NB4 (cell line): Measurements from ENCODE around the gene RGS6.

Experiments
- DNase-seq: peaks from one replicate; pipeline ENCODE4 v3.0.0; 2010; ENCODE audit warnings: low read depth
- H3K4me3 ChIP-seq: one replicate; pipeline ENCODE4 v1.5.1; 2011; ENCODE audit warnings: mild to moderate bottlenecking, low read depth, low read length, moderate library complexity
- MYC ChIP-seq: IDR thresholded peaks from 2 replicates; pipeline ENCODE4 v1.6.1; 2011; ENCODE audit warnings: low read depth, low read length
- POLR2A ChIP-seq: IDR thresholded peaks from 2 replicates; pipeline ENCODE4 v1.6.1; 2011; ENCODE audit warnings: mild to moderate bottlenecking; ENCODE audit not compliant: insufficient read length; ENCODE audit errors: extremely low read depth
- TF ChIP-seq, protein P1 (sequence below): IDR thresholded peaks from 2 replicates; pipeline ENCODE4 v1.6.1; 2011; ENCODE audit warnings: low read depth, low read length
- TF ChIP-seq, protein P2 (sequence below): IDR thresholded peaks from one replicate; pipeline ENCODE4 v1.5.1; 2012; ENCODE audit warnings: low read depth, low read length

The RGS6 gene

DNA sequence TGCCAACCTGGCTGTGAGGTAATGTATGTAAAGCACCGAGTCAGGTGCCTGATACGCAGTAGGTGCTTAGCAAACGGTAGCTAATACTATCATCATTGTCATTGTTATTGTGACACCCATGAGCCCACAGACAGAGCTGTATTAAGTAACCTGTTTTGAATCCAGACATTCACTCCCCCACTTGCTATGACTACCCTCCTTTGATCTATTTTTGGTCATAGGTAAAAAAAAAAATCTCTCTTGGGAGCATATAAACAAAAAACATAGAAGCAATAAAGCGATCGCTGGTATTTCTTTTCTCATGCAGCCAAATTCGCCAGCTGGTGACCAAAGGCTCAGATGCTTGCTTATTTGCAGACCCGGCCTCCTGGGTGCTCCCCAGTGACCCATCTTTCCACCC is 631.4 kb downstream of the RGS6 start:
- H3K4me3 ChIP-seq: no peak overlapping the region
- no peak for DNase-seq
- TF ChIP-seq, protein P1, sequence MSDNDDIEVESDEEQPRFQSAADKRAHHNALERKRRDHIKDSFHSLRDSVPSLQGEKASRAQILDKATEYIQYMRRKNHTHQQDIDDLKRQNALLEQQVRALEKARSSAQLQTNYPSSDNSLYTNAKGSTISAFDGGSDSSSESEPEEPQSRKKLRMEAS: no peak
- TF ChIP-seq, protein P2, sequence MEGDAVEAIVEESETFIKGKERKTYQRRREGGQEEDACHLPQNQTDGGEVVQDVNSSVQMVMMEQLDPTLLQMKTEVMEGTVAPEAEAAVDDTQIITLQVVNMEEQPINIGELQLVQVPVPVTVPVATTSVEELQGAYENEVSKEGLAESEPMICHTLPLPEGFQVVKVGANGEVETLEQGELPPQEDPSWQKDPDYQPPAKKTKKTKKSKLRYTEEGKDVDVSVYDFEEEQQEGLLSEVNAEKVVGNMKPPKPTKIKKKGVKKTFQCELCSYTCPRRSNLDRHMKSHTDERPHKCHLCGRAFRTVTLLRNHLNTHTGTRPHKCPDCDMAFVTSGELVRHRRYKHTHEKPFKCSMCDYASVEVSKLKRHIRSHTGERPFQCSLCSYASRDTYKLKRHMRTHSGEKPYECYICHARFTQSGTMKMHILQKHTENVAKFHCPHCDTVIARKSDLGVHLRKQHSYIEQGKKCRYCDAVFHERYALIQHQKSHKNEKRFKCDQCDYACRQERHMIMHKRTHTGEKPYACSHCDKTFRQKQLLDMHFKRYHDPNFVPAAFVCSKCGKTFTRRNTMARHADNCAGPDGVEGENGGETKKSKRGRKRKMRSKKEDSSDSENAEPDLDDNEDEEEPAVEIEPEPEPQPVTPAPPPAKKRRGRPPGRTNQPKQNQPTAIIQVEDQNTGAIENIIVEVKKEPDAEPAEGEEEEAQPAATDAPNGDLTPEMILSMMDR: no peak
- no peak for TF ChIP-seq POLR2A
- TF ChIP-seq MYC: no peak

DNA sequence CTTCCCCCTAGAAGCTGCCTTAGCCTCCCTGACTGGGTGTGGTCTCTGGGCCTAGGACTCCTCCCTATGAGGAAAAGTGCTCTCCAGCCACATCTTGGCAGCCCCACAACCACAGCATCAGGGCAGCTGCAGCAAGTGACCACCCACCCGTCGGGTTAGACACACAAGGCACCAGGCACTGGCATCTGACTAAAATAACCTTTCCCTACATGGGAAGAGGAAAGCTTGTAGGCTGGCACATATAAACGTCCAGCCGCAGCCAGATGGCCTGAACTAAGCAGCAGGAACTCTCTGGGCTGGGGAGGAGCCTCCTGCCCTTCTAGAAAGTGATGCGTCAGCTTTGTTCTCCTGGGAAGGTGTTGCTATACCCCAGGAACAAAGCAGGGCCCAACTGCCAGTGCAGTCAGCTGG is 632.9 kb downstream of the RGS6 start:
- H3K4me3 ChIP-seq: no peak overlapping the region
- no peak for DNase-seq
- TF ChIP-seq, protein P2: no peak
- TF ChIP-seq, protein P1: no peak
- no peak for TF ChIP-seq MYC
- no peak for TF ChIP-seq POLR2A

DNA sequence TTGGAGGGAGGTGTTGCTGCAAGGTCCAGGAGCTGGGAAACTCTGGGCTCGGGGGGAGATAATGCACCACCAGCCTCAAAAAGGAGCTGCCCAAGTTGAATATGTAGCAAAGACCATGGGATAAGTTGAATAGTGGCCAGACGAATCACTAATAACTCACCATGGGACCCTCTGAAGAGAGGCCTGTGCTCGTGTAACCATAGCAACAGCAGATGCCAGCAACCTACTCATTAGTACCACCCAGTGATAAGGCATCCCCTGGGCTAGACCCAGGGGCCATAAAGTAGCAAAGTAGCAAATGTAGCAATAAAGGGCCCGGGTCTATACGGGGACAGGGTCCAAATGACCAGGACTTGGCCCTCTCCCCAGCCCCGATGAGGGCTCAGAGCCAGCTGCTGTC is 633.7 kb downstream of the RGS6 start:
- no peak for TF ChIP-seq MYC
- TF ChIP-seq, protein P2: no peak
- no peak for TF ChIP-seq POLR2A
- TF ChIP-seq, protein P1: no peak
- no peak for DNase-seq
- no peak overlapping the region for H3K4me3 ChIP-seq

DNA sequence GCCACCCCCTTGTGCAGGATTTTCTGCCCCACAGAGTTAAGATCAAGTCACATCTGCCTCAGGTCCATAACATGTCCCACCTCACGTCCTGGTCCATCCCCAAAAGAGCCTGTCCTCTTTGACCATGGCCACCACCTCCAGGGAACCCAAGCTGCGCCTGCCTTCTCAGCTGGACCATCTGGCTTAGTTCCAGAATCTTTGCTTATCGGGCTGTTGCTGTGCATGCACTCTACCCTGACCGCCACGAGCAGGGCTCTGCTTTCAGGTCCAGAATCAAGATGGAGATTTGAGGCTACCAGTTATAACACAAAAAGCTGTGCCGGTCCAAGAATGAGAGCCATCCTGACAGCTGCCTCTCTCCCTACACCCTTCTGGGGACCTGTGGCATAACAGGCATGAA is 635.0 kb downstream of the RGS6 start:
- DNase-seq: no peak
- no peak overlapping the region for H3K4me3 ChIP-seq
- TF ChIP-seq, protein P1: no peak
- TF ChIP-seq MYC (no peak), POLR2A (no peak)
- TF ChIP-seq, protein P2: no peak

DNA sequence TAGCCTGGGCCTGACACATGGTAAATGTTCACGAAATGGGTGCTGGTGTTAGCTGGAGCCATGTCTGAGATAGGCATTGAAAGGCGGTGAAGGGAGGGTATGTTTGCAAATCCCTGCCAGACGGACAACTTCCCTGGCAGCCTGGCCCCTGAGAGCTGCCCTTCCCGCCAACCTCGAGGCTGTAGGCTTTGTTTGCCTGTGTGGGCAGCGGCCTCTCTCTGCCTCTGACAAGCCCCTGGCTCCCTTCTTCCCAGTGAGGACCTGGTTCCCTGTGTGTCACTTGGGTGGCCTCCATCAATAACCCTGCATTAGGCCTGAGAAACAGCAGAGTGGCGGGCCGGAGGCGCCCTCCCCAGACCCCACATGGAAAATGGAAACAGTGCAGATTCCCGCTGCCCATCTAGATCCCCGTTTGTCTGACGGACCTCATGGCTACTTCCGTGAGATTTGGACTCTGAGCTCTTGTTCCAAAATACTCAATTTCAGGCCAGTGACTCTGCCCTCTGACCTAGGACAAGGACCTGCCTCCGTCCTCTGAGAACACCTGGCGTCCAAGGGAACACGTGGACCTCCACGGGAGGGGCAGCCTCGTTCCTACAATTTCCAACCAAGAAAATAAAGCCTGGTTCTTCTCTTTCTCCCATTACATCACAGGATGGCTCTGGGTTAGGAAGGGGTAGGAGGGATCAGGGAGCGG is 636.2 kb downstream of the RGS6 start:
- TF ChIP-seq, protein P1: no peak
- TF ChIP-seq MYC: no peak
- TF ChIP-seq, protein P2: no peak
- TF ChIP-seq POLR2A: no peak
- DNase-seq: no peak
- H3K4me3 ChIP-seq: no peak overlapping the region
